GM18520 (cell line): Measurements from ENCODE around the gene STK10.
"Not testable (repeated sequence)": the region's sequence is repeated elsewhere in the genome, so short reads cannot be mapped to it uniquely, and the experiment has no call there.

Experiments used
- ATAC-seq: cut with Tn5 transposase; IDR thresholded peaks from one replicate; pipeline ENCODE4 v1.9.1; 2021; ENCODE audit not compliant: unreplicated experiment

The STK10 gene

GRCh38 chr5:172166030-172166826, 21.8 kb downstream of the STK10 start:
- ATAC-seq: no peak

GRCh38 chr5:172165465-172165864, 22.6 kb downstream of the STK10 start:
- ATAC-seq: peak; percentile 50

- ATAC-seq: no peak
Measured at GRCh38 chr5:172164769-172165212, 23.2 kb downstream of the STK10 start.

- ATAC-seq: no peak
Measured at GRCh38 chr5:172163346-172163745, 24.7 kb downstream of the STK10 start.

- ATAC-seq: no peak
Measured at GRCh38 chr5:172162987-172163343, 25.1 kb downstream of the STK10 start.

GRCh38 chr5:172162323-172162986, 25.6 kb downstream of the STK10 start:
- ATAC-seq: no peak

GRCh38 chr5:172160506-172160905, 27.5 kb downstream of the STK10 start:
- no peak for ATAC-seq

- ATAC-seq: no peak
Measured at GRCh38 chr5:172159016-172159415, 29.0 kb downstream of the STK10 start.

- ATAC-seq: no peak
Measured at GRCh38 chr5:172156541-172156994, 31.5 kb downstream of the STK10 start.

- ATAC-seq: not testable (repeated sequence)
Measured at GRCh38 chr5:172155101-172155500, 32.9 kb downstream of the STK10 start.

GRCh38 chr5:172153695-172154094, 34.3 kb downstream of the STK10 start:
- ATAC-seq: no peak

- no peak for ATAC-seq
Measured at GRCh38 chr5:172151661-172152210, 36.3 kb downstream of the STK10 start.

GRCh38 chr5:172150514-172151425, 37.3 kb downstream of the STK10 start:
- peak; percentile 43 for ATAC-seq

- ATAC-seq: not testable (repeated sequence)
Measured at GRCh38 chr5:172149481-172149880, 38.5 kb downstream of the STK10 start.

- no peak for ATAC-seq
Measured at GRCh38 chr5:172149073-172149472, 39.0 kb downstream of the STK10 start.

- ATAC-seq: no peak
Measured at GRCh38 chr5:172148381-172148780, 39.6 kb downstream of the STK10 start.

GRCh38 chr5:172147857-172148256, 40.2 kb downstream of the STK10 start:
- no peak for ATAC-seq

GRCh38 chr5:172146748-172147092, 41.3 kb downstream of the STK10 start:
- no peak for ATAC-seq

GRCh38 chr5:172145870-172146747, 41.9 kb downstream of the STK10 start:
- no peak for ATAC-seq
